Neuron (in vitro differentiated cells): Measurements from ENCODE around the gene TEX12.
A peak's percentile ranks its signal among the peaks of the same experiment; 100 is the strongest.
"Not testable (repeated sequence)": the region's sequence is repeated elsewhere in the genome, so short reads cannot be mapped to it uniquely, and the experiment has no call there.

ENCODE experiments used
- H2AFZ ChIP-seq: one replicate; pipeline ENCODE4 v1.6.1; 2013; ENCODE audit warnings: low read depth, mild to moderate bottlenecking, inconsistent platforms, low read length, moderate library complexity
- H3K27me3 ChIP-seq: one replicate; pipeline ENCODE4 v1.6.1; 2013; ENCODE audit warnings: low read length; ENCODE audit not compliant: insufficient read depth
- H3K36me3 ChIP-seq: one replicate; pipeline ENCODE4 v1.6.1; 2013; ENCODE audit warnings: low read length; ENCODE audit not compliant: insufficient read depth
- H3K4me1 ChIP-seq: one replicate; pipeline ENCODE4 v1.6.1; 2013; ENCODE audit warnings: low read length; ENCODE audit not compliant: insufficient read depth
- H3K4me3 ChIP-seq: 2 replicates; pipeline ENCODE4 v1.5.1; 2013; ENCODE audit warnings: mild to moderate bottlenecking, low read length, moderate library complexity
- H3K9me3 ChIP-seq: one replicate; pipeline ENCODE4 v1.6.1; 2013; ENCODE audit warnings: low read length

Gene TEX12

GRCh38 chr11:112174789-112175598 is 7.8 kb downstream of the TEX12 start, which contains the start of gene BCO2:
BCO2 (plus strand) TSS chr11:112175512; CDS start chr11:112175602, 90 bp downstream.
- H3K36me3 ChIP-seq: no peaks in the 10 kb centered on the region
- peaks cover 14% of the 10 kb centered on the region for H3K4me1 ChIP-seq
- H2AFZ ChIP-seq: peak within 1 kb of the TSS; percentile 47
- no peaks in the 10 kb centered on the region for H3K9me3 ChIP-seq
- H3K27me3 ChIP-seq: no peaks in the 10 kb centered on the region
- peak within 1 kb of the TSS; percentile 46 for H3K4me3 ChIP-seq

- H3K9me3 ChIP-seq: no peaks in the 10 kb centered on the region
- H2AFZ ChIP-seq: peak overlapping the region; percentile 47
- H3K27me3 ChIP-seq: no peaks in the 10 kb centered on the region
- H3K36me3 ChIP-seq: no peaks in the 10 kb centered on the region
- peak overlapping the region; percentile 46 for H3K4me3 ChIP-seq
- peaks cover 14% of the 10 kb centered on the region for H3K4me1 ChIP-seq
These were observed 8.4 kb downstream of the TEX12 start for GRCh38 chr11:112175599-112175952.

GRCh38 chr11:112176077-112176476 is 8.9 kb downstream of the TEX12 start:
- no peaks in the 10 kb centered on the region for H3K36me3 ChIP-seq
- no peak overlapping the region for H2AFZ ChIP-seq
- H3K9me3 ChIP-seq: no peaks in the 10 kb centered on the region
- H3K4me3 ChIP-seq: no peak overlapping the region
- H3K4me1 ChIP-seq: peaks cover 14% of the 10 kb centered on the region
- no peaks in the 10 kb centered on the region for H3K27me3 ChIP-seq

- no peak overlapping the region for H2AFZ ChIP-seq
- no peaks in the 10 kb centered on the region for H3K36me3 ChIP-seq
- peaks cover 2% of the 10 kb centered on the region for H3K9me3 ChIP-seq
- H3K4me3 ChIP-seq: no peak overlapping the region
- peaks cover 14% of the 10 kb centered on the region for H3K4me1 ChIP-seq
- no peaks in the 10 kb centered on the region for H3K27me3 ChIP-seq
These were observed 10.4 kb downstream of the TEX12 start for GRCh38 chr11:112177589-112177988.

- no peak overlapping the region for H3K4me3 ChIP-seq
- H3K9me3 ChIP-seq: peaks cover 2% of the 10 kb centered on the region
- H3K27me3 ChIP-seq: no peaks in the 10 kb centered on the region
- peaks cover 14% of the 10 kb centered on the region for H3K4me1 ChIP-seq
- no peak overlapping the region for H2AFZ ChIP-seq
- no peaks in the 10 kb centered on the region for H3K36me3 ChIP-seq
These were observed 11.3 kb downstream of the TEX12 start for GRCh38 chr11:112178428-112178827.

- H2AFZ ChIP-seq: no peak overlapping the region
These were observed 11.8 kb downstream of the TEX12 start for GRCh38 chr11:112178936-112179335.

GRCh38 chr11:112179601-112180000 is 12.4 kb downstream of the TEX12 start:
- H2AFZ ChIP-seq: no peak overlapping the region
- H3K9me3 ChIP-seq: peaks cover 2% of the 10 kb centered on the region
- no peaks in the 10 kb centered on the region for H3K36me3 ChIP-seq
- H3K27me3 ChIP-seq: no peaks in the 10 kb centered on the region
- H3K4me1 ChIP-seq: peaks cover 14% of the 10 kb centered on the region
- no peak overlapping the region for H3K4me3 ChIP-seq

More at GRCh38 chr11:112178936-112179335, 11.8 kb downstream of the TEX12 start:
- Histone ChIP-seq H3K4me1 (peaks cover 14% of the 10 kb centered on the region), H3K9me3 (peaks cover 2% of the 10 kb centered on the region), H3K4me3 (no peak overlapping the region), H3K36me3 (no peaks in the 10 kb centered on the region), H3K27me3 (no peaks in the 10 kb centered on the region)

GRCh38 chr11:112182867-112183266 is 15.7 kb downstream of the TEX12 start:
- Histone ChIP-seq H3K4me1 (no peaks in the 10 kb centered on the region), H3K4me3 (no peak overlapping the region), H2AFZ (no peak overlapping the region), H3K36me3 (no peaks in the 10 kb centered on the region), H3K9me3 (peaks cover 2% of the 10 kb centered on the region), H3K27me3 (no peaks in the 10 kb centered on the region)

GRCh38 chr11:112185883-112186282 is 18.7 kb downstream of the TEX12 start:
- H3K36me3 ChIP-seq: no peaks in the 10 kb centered on the region

GRCh38 chr11:112186304-112186703 is 19.1 kb downstream of the TEX12 start:
- H3K9me3 ChIP-seq: peaks cover 2% of the 10 kb centered on the region
- H2AFZ ChIP-seq: no peak overlapping the region
- H3K4me3 ChIP-seq: no peak overlapping the region
- H3K4me1 ChIP-seq: no peaks in the 10 kb centered on the region
- no peaks in the 10 kb centered on the region for H3K27me3 ChIP-seq
- H3K36me3 ChIP-seq: no peaks in the 10 kb centered on the region

More at GRCh38 chr11:112185883-112186282, 18.7 kb downstream of the TEX12 start:
- H3K9me3 ChIP-seq: peaks cover 2% of the 10 kb centered on the region
- no peak overlapping the region for H3K4me3 ChIP-seq
- H3K27me3 ChIP-seq: no peaks in the 10 kb centered on the region
- no peak overlapping the region for H2AFZ ChIP-seq
- H3K4me1 ChIP-seq: no peaks in the 10 kb centered on the region

GRCh38 chr11:112195113-112195512 is 27.9 kb downstream of the TEX12 start:
- not testable (repeated sequence) for H3K9me3 ChIP-seq, H2AFZ ChIP-seq, H3K27me3 ChIP-seq, H3K4me3 ChIP-seq, H3K36me3 ChIP-seq, H3K4me1 ChIP-seq

GRCh38 chr11:112195951-112196351 is 28.8 kb downstream of the TEX12 start:
- H3K36me3 ChIP-seq: no peaks in the 10 kb centered on the region
- no peak overlapping the region for H2AFZ ChIP-seq
- no peaks in the 10 kb centered on the region for H3K27me3 ChIP-seq
- H3K9me3 ChIP-seq: no peaks in the 10 kb centered on the region
- H3K4me3 ChIP-seq: no peak overlapping the region
- H3K4me1 ChIP-seq: no peaks in the 10 kb centered on the region

GRCh38 chr11:112196519-112197087 is 29.4 kb downstream of the TEX12 start:
- no peaks in the 10 kb centered on the region for H3K9me3 ChIP-seq
- no peak overlapping the region for H2AFZ ChIP-seq
- no peak overlapping the region for H3K4me3 ChIP-seq
- H3K4me1 ChIP-seq: no peaks in the 10 kb centered on the region
- no peaks in the 10 kb centered on the region for H3K36me3 ChIP-seq
- no peaks in the 10 kb centered on the region for H3K27me3 ChIP-seq
